ENCODE data around the gene CACNA1C.

The CACNA1C gene

GRCh38 chr12:2439332-2440100 lies 386.7 kb downstream of the CACNA1C start:
- no peak for FAIRE-seq

DNA sequence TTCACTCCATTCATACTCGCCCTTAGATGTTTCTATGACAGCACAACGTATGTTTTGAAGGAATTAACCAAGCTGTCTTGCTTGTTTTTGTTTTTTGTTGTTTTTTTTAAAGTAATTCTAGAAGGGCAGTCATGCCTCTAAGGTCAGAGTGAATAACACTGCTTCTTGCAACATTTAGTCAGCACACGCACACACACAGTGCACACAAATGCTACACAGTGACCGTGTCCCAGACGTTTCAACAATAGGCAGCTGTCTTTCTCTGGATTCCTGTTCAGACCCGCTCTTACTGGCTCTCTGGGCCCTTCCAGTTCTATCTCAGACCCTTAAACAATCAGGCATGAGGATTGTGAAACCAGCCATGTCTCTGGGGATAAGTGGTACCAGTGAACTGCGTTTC lies 391.0 kb downstream of the CACNA1C start:
- FAIRE-seq: no peak

GRCh38 chr12:2445968-2446367 lies 393.2 kb downstream of the CACNA1C start:
- FAIRE-seq: no peak

DNA sequence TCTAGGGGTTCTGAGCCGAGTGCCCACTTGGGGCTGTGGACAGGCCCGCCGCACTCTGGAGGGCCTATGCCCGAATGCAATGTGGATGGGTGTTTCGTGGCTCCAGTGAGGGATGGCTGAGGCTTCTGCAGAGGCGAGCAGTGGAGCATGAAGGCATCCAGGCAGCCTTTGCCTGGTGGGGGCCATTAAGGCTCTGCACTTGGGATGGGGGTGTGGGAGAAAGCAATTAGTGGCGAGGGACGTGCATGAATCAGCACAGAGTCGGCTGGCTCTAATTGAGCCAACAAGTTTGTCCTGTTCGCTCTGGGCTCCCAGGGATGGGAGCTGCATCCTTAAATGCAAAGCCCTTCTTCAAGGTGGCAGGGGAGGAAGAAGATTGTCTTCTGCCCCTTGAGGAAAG lies 395.1 kb downstream of the CACNA1C start:
- no peak for FAIRE-seq

DNA sequence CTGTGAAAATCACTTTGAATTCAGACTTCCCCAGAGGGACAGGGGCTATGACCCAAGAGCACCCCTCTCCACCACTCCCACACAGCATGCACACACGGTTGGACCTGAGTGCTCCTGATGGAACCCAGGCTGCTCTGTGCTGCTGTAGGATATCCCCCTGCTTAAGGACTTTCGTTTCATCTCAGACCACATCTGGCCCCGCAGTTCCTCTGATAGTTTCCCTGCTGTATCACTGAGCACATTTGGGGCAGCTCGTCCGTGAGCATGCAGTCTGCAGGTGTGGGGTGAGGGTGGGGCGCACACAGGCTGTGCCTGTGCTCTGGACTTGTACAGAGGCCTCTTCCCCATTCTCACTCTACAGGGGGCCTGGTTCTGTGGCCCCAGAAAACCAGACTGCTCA lies 396.8 kb downstream of the CACNA1C start:
- no peak for FAIRE-seq

- no peak for FAIRE-seq
Measured at GRCh38 chr12:2450553-2450952, 397.8 kb downstream of the CACNA1C start.

DNA sequence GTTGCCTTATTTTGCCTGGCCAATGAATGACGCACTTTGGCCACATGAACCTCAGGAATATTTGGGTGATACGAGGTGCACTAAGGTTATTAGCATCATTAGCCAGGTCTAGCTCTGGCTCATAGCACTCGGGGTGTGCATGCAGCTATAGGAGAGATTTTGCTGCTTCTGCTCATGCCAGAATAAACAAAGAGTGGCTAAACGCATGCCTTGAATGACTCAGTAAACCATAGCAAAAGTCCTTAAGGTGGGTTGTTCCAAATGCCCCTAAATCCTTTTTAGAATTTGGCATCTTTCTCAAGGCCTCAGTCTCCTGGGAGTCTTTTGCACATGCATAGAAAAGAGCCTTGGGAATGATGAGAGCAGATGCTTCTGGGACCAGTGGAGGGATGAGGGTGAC lies 398.2 kb downstream of the CACNA1C start:
- no peak for FAIRE-seq

- no peak for FAIRE-seq
Measured at GRCh38 chr12:2451497-2451896, 398.7 kb downstream of the CACNA1C start.

DNA sequence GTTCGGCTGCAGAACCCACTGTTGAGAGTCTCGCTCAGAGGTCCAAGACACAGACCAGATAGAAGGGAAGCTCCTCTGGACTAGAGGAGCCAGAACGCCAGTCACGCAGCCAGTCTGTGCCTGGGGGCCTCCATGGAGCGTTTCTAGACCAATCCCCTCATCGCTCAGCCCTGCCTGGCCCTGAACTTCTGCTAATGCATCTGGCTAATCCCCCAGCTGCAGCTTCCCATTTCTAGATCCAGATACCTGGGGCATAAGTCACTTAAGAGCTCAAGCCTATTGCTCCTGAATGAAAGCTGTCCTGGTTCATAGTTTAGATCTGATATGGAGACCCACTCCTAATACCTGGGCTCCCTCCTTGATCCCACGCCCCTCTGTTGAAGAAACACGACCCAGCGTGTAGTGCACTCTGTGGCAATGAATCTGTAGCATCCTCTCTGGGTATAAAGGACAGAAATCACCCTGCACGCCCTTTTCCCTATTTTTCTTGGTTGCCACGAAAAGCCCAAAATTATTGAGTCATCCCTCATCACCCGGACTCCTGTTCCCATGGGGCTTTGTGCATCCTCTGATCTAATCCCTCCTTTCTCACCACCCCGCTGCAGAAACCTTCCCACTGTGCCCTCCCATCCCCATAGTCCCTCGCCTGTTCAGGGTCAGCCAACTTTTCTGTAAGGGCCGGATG lies 400.4 kb downstream of the CACNA1C start:
- FAIRE-seq: no peak

DNA sequence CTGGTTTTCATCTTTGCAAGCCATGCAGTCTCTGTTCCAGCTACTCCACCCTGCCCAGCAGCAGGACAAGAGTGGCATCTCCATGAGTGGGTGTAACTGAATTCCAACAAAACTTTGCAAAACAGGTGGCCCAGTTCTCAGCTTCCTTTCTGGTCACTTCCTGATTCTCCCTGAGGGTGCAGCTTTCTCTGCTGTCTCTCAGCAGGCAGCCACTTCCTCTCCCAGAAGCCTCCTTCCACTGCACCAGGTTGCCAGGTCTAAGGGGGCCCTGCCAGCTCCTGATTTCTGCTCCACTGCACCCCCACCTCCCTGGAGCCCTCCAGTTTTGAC lies 400.9 kb downstream of the CACNA1C start:
- no peak for FAIRE-seq

DNA sequence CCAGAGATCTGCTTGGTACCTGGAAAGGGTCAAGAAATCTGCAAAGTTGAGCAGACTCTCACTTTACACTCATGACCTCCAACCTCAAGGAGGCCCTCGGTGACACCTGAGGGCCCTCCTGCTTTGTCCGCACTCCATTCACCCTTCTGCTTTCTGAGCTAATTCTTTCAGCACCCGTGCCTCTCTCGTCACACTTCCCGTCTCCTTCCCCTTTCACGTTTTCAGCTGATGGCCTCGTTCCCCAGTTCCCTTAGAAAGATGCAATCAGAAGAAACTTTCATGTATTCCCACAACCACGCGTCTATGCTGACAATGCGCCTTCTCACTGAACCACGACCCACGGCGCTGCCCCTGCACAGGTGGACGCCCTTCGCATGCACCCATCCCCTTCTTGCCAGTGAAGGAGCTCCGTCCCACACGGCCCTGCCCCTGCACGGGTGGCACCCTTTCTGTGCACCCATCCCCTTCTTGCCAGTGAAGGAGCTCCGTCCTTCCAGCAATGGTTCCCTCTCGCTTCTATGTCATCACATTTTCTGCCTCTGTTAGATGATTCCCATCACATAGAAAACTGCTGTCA lies 401.9 kb downstream of the CACNA1C start:
- no peak for FAIRE-seq

GRCh38 chr12:2455410-2455809 lies 402.6 kb downstream of the CACNA1C start:
- FAIRE-seq: no peak

DNA sequence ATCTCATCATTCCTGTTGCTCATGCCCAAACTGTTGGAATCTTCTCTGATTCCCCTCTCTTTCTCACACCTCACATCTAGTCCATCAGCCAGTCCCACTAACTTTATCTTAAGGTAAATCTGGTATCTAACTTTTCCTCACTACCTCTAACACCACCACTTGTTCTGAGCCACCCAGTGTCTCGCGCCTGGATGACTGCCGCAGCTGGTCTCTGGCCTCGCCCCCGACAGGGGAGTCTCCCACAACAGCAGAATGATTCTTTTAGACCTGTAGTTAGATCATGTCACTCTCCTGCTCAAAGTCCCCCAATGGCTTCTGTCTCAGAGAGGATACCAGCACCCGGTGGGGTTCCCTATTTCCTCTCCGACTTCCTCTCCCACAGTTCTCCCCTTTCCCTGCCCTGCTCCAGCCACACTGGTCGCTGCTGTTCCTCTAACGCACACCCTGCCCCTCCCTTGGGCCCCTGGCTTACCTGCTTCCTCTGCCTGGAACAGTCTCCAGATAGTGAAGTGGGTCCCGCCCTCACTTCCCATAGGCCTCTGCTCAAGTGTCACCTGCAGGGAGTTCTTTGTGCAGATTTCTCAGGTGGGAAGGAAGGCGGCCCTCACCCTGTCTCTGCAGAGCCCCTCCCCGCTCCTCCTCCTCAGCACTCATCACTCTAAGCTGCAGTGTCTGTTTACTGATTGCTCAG lies 403.5 kb downstream of the CACNA1C start:
- no peak for FAIRE-seq

- no peak for FAIRE-seq
Measured at GRCh38 chr12:2456813-2457186, 404.0 kb downstream of the CACNA1C start.

DNA sequence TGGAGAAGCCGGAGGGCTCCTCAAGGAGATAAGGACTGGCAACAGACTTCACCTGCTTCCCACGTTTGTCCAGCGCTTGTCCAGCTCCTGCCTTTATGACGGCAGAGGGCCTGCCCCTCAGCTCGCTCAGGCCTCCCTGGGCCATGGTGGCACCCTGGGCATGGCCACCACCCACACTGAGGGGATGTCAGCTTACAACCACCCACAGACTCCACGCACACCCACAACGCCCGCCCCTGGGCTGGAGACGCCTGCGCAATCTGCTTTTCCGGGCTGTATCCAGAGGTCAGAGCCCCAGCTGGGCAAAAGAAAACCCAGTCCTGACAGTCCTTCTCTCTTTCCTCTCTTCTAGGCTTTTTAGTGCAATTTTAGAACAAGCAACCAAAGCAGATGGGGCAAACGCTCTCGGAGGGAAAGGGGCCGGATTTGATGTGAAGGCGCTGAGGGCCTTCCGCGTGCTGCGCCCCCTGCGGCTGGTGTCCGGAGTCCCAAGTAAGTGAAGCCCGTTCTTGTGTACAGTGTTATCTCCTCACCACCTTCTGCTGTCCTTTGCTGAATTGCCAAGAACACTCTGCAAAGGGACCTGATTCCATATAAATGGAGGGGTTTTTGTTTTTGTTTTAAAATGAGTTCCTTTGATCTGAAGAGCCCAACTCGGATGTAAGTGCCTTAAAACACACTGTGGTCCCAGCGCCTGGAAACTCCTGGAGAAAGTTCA lies 404.6 kb downstream of the CACNA1C start:
- no peak for FAIRE-seq

GRCh38 chr12:2457933-2458414 lies 405.2 kb downstream of the CACNA1C start:
- FAIRE-seq: no peak

- FAIRE-seq: no peak
Measured at GRCh38 chr12:2460051-2460670, 407.4 kb downstream of the CACNA1C start.

- no peak for FAIRE-seq
Measured at GRCh38 chr12:2461046-2461445, 408.3 kb downstream of the CACNA1C start.

DNA sequence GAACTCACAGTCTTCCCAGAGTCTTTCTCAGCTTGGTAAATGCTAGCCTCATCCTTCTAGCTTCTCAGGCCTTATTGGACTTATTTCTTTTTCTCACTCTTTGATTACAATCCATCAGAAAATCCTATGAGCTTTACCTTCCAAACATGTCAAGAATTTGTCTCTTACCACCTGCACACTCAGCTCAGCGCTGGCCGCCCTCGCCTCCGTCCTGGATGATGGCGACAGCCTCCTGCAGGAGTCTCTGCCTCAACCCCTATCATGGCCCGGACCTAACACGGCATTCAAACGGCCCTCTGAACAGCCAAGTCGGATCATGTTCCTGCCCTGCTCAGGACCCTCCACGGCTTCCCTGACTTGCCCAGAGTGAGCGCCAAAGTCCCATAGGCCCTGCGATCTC lies 408.9 kb downstream of the CACNA1C start:
- no peak for FAIRE-seq

GRCh38 chr12:2462087-2462486 lies 409.3 kb downstream of the CACNA1C start:
- no peak for FAIRE-seq

GRCh38 chr12:2463719-2464118 lies 410.9 kb downstream of the CACNA1C start:
- FAIRE-seq: no peak

DNA sequence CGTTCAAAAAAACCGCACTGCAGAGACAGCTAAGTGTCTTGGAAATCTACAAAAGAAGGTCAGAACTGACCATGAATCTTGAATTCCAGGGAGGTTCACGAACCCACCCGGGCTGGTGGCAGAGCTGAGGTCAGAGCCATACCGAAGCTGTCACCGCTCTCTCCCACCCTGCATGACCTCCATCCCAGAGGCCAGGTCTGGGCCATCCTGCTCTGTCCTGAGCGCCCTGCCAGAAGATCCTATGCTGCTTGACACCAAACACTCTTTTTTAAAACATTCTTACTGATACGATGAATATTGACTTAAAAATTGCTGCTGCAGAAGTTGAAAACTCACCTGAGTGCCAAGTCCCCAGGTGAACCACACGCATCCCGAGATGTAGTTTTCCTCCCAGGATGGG lies 412.9 kb downstream of the CACNA1C start:
- FAIRE-seq: no peak

DNA sequence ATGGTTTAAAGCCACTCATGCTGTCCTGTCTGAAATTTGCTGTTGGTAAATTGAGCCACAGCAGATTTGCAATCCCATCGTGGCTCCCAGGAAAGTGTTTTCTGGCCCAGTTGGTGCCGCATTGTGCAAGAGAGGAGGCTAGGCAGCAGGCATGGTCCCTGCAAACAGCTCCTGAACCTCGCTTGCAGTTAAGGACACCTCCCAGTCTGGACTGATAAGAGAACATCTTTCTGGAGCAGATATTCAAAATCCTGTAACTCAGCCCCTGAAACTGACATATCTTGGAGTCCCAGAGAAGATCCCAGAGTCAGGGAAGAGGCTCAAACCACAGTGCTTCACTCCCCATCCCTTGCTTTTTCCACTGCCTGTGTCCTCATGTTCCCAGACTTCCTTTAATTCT lies 413.4 kb downstream of the CACNA1C start:
- FAIRE-seq: no peak

Measured in G401.6 (cell line).